GM23338 (cell line): ENCODE results near the gene ANTKMT. TPM values are rescaled to one million over a fixed set of nuclear protein-coding genes. Genes with fewer than 3 reads are reported as not detected.

Experiments used
- ATAC-seq: fragments of 200-7000 bp; cut with Tn5 transposase; 3 replicates; pipeline ENCODE4 v1.9.1; 2020
- DNase-seq: peaks from one replicate; pipeline ENCODE4 v3.0.0-alpha.2; 2015; ENCODE audit warnings: low spot score
- H2AFZ ChIP-seq: fragments of 200-600 bp; sonication (generic); 2 replicates; pipeline ENCODE4 v1.8.0; 2016; ENCODE audit warnings: antibody characterized with exemption, mild to moderate bottlenecking, moderate library complexity
- H3F3A ChIP-seq: fragments of 200-600 bp; sonication (generic); replicated peaks from 2 replicates; pipeline ENCODE4 v1.8.0; 2017; ENCODE audit warnings: antibody characterized with exemption, mixed run types, low read depth
- H3K27ac ChIP-seq: fragments of 200-600 bp; sonication (generic); 2 replicates; pipeline ENCODE4 v1.6.1; 2016; ENCODE audit warnings: low read depth
- H3K27me3 ChIP-seq: fragments of 200-600 bp; sonication (generic); 2 replicates; pipeline ENCODE4 v1.8.0; 2016; ENCODE audit warnings: mild to moderate bottlenecking, mixed run types, moderate library complexity; ENCODE audit not compliant: insufficient read depth
- H3K36me3 ChIP-seq: fragments of 200-600 bp; sonication (generic); 2 replicates; pipeline ENCODE4 v1.8.0; 2016; ENCODE audit warnings: mild to moderate bottlenecking; ENCODE audit not compliant: insufficient read depth
- H3K4me1 ChIP-seq: fragments of 200-600 bp; sonication (generic); 2 replicates; pipeline ENCODE4 v1.8.0; 2016; ENCODE audit warnings: mild to moderate bottlenecking, moderate library complexity; ENCODE audit not compliant: insufficient read depth
- H3K4me2 ChIP-seq: fragments of 200-600 bp; sonication (generic); 2 replicates; pipeline ENCODE4 v1.7.1; 2017; ENCODE audit warnings: mixed run types
- H3K4me3 ChIP-seq: fragments of 200-600 bp; sonication (generic); 2 replicates; pipeline ENCODE4 v1.6.1; 2016; ENCODE audit warnings: mixed run types
- H3K79me2 ChIP-seq: fragments of 200-600 bp; sonication (generic); replicated peaks from 2 replicates; pipeline ENCODE4 v1.8.0; 2017; ENCODE audit warnings: mild to moderate bottlenecking; ENCODE audit not compliant: insufficient read depth
- H3K9me2 ChIP-seq: fragments of 200-600 bp; sonication (generic); 2 replicates; pipeline ENCODE4 v1.8.0; 2017; ENCODE audit not compliant: insufficient read depth
- H4K20me1 ChIP-seq: fragments of 200-600 bp; sonication (generic); replicated peaks from 2 replicates; pipeline ENCODE4 v1.8.0; 2017; ENCODE audit warnings: mild to moderate bottlenecking; ENCODE audit not compliant: insufficient read depth
- H3K27ac Mint-ChIP-seq: 2 replicates; pipeline ENCODE4 v1.8.0; 2020; ENCODE audit warnings: inconsistent platforms, mild to moderate bottlenecking, moderate library complexity, mixed read lengths
- H3K27me3 Mint-ChIP-seq: 3 replicates; pipeline ENCODE4 v1.8.0; 2022; ENCODE audit warnings: low read depth, mild to moderate bottlenecking, moderate library complexity, mixed read lengths, inconsistent platforms; ENCODE audit not compliant: insufficient read depth, poor library complexity
- H3K36me3 Mint-ChIP-seq: 3 replicates; pipeline ENCODE4 v1.8.0; 2021; ENCODE audit warnings: low read depth, mild to moderate bottlenecking, inconsistent platforms, moderate library complexity, mixed read lengths
- H3K4me1 Mint-ChIP-seq: 3 replicates; pipeline ENCODE4 v1.8.0; 2020; ENCODE audit warnings: mild to moderate bottlenecking, inconsistent platforms, mixed read lengths
- H3K4me3 Mint-ChIP-seq: 3 replicates; pipeline ENCODE4 v1.8.0; 2021; ENCODE audit warnings: moderate library complexity, mild to moderate bottlenecking, inconsistent platforms, mixed read lengths
- H3K9me3 Mint-ChIP-seq: 3 replicates; pipeline ENCODE4 v1.8.0; 2020; ENCODE audit warnings: moderate library complexity, mild to moderate bottlenecking, inconsistent platforms, mixed read lengths
- CREB1 ChIP-seq: fragments of 250-450 bp; sonication (Bioruptor Pico); IDR thresholded peaks from 2 replicates; pipeline ENCODE4 v1.5.0; 2020; ENCODE audit warnings: low read depth, mild to moderate bottlenecking, moderate library complexity
- EZH2 ChIP-seq: fragments of 200-600 bp; sonication (generic); IDR thresholded peaks from one replicate; pipeline ENCODE4 v1.8.0; 2017; ENCODE audit warnings: antibody characterized with exemption, mild to moderate bottlenecking, low read depth; ENCODE audit not compliant: unreplicated experiment
- EZH2phosphoT487 ChIP-seq: fragments of 200-600 bp; sonication (generic); IDR thresholded peaks from one replicate; pipeline ENCODE4 v1.8.1; 2018; ENCODE audit warnings: antibody characterized with exemption; ENCODE audit not compliant: unreplicated experiment
- POLR2AphosphoS5 ChIP-seq: IDR thresholded peaks from 2 replicates; pipeline ENCODE4 v1.6.1; 2016; ENCODE audit warnings: antibody characterized with exemption, low read depth
- STAT1 ChIP-seq: IDR thresholded peaks from one replicate; pipeline ENCODE4 v1.6.1; 2016; ENCODE audit warnings: antibody characterized with exemption; ENCODE audit not compliant: unreplicated experiment
- ZNF114 ChIP-seq: fragments of 250-450 bp; sonication (Bioruptor Pico); IDR thresholded peaks from 2 replicates; pipeline ENCODE4 v1.5.0; 2020; ENCODE audit warnings: mild to moderate bottlenecking, moderate library complexity
- ZNF331 ChIP-seq: fragments of 250-450 bp; sonication (Bioruptor Pico); IDR thresholded peaks from 2 replicates; pipeline ENCODE4 v1.5.0; 2020; ENCODE audit warnings: low read depth, mild to moderate bottlenecking, moderate library complexity
- ZNF462 ChIP-seq: fragments of 250-450 bp; sonication (Bioruptor Pico); IDR thresholded peaks from 2 replicates; pipeline ENCODE4 v1.5.0; 2020; ENCODE audit warnings: mild to moderate bottlenecking, moderate library complexity
- polyA plus RNA-seq: library from polyadenylated mRNA; unstranded; fragments of >200 nt; fragmentation: Nextera tagmentation; extraction: Ambion mirVana; gene quantifications from 2 replicates; pipeline ENCODE4 v1.2.1, GENCODE V29; 2016
- total RNA-seq: library from RNA; depleted of rRNA; stranded (reverse); fragments of >200 nt; shearing (Covaris generic); gene quantifications from 2 replicates; pipeline ENCODE4 v1.2.3, GENCODE V29; 2014
- TF ChIP-seq, protein P1 (sequence below), 2 experiments: fragments of 200-600 bp in 1 of 2; sonication (generic) in 1 of 2; conservative IDR thresholded peaks; 2 replicates each; pipeline versions ENCODE4 v1.5.1 to v1.6.1; 2016 to 2017; ENCODE audit warnings: antibody characterized with exemption in 2 of 2, low read depth in 2 of 2, mild to moderate bottlenecking in 2 of 2, moderate library complexity in 1 of 2
- TF ChIP-seq, protein P2 (sequence below): IDR thresholded peaks from one replicate; pipeline ENCODE4 v1.6.1; 2018; ENCODE audit warnings: antibody characterized with exemption; ENCODE audit not compliant: unreplicated experiment

The ANTKMT gene
- total and polyA plus RNA-seq, 2 experiments from 2014 or later: 23.8 to 37.2 TPM

DNA sequence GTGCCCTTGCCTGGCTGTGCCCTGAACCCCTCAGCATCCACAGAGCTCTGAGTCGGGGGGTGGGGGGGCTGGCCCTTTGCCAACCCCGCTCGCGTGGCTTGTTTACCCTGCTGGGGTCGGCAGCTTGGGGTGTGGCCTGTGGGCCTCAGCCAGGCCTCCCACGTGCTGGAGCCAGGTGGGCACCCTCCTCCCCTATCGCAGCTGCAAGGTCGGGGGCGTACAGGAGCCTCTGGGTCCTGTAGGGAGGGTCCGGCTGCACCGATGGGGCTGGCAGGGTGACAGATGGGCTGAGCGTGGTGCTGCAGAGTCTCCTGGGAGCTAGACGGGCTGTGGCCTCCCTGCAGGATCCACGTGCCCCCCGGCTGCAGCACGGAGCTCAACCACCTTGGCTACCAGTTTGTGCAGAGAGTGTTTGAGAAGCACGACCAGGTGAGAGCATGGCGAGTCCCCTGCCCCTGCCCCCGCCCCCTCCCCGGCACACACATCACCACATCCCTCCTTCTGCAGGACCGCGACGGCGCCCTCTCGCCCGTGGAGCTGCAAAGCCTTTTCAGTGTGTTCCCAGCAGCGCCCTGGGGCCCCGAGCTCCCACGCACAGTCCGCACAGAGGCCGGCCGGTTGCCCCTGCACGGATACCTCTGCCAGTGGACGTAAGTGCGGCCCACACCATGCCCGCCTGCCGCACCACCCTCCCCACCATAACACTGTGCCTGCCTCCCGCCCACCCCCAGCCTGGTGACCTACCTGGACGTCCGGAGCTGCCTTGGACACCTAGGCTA, 49.4 kb upstream of the ANTKMT start (continued):
- TF ChIP-seq ZNF462: no peak
- no peak for TF ChIP-seq CREB1 (CRISPR knock-in tag)
- no peak for TF ChIP-seq EZH2

- H3K27me3 ChIP-seq: no peaks in the 10 kb centered on the region
- peaks cover 21% of the 10 kb centered on the region; the same call in 1 of the 2 replicates for H3F3A ChIP-seq
- no peak overlapping the region for H3K4me2 ChIP-seq
- peaks cover 6% of the 10 kb centered on the region for H3K27me3 Mint-ChIP-seq
- peaks cover 12% of the 10 kb centered on the region; the same call in 2 of the 3 replicates for H3K4me1 Mint-ChIP-seq
- peaks cover 8% of the 10 kb centered on the region; the same call in 1 of the 2 replicates for H3K4me1 ChIP-seq
- peaks cover 11% of the 10 kb centered on the region; the same call in 1 of the 2 replicates for H3K36me3 ChIP-seq
- no peaks in the 10 kb centered on the region for H3K9me2 ChIP-seq
- H3K27ac ChIP-seq: no peak overlapping the region
- H4K20me1 ChIP-seq: peaks cover 3% of the 10 kb centered on the region
- peaks cover 21% of the 10 kb centered on the region for H3K36me3 Mint-ChIP-seq
- H3K79me2 ChIP-seq: peaks cover 16% of the 10 kb centered on the region
- no peak overlapping the region for H3K4me3 Mint-ChIP-seq
- H3K9me3 Mint-ChIP-seq: no peaks in the 10 kb centered on the region; the same call in 2 of the 3 replicates
- no peak overlapping the region for H2AFZ ChIP-seq
- DNase-seq (no peak), ATAC-seq (no peak)
- H3K27ac Mint-ChIP-seq: no peak overlapping the region
- H3K4me3 ChIP-seq: no peak overlapping the region
- TF ChIP-seq ZNF331 (CRISPR knock-in tag) (no peak), POLR2AphosphoS5 (no peak), CREB1 (CRISPR knock-in tag) (no peak), EZH2 (no peak), ZNF114 (CRISPR knock-in tag) (no peak), EZH2phosphoT487 (no peak), STAT1 (no peak)
- TF ChIP-seq, protein P1, sequence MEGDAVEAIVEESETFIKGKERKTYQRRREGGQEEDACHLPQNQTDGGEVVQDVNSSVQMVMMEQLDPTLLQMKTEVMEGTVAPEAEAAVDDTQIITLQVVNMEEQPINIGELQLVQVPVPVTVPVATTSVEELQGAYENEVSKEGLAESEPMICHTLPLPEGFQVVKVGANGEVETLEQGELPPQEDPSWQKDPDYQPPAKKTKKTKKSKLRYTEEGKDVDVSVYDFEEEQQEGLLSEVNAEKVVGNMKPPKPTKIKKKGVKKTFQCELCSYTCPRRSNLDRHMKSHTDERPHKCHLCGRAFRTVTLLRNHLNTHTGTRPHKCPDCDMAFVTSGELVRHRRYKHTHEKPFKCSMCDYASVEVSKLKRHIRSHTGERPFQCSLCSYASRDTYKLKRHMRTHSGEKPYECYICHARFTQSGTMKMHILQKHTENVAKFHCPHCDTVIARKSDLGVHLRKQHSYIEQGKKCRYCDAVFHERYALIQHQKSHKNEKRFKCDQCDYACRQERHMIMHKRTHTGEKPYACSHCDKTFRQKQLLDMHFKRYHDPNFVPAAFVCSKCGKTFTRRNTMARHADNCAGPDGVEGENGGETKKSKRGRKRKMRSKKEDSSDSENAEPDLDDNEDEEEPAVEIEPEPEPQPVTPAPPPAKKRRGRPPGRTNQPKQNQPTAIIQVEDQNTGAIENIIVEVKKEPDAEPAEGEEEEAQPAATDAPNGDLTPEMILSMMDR (conservative IDR thresholded peaks at IDR 0.05; ENCODE audit: low read depth in 2 of 2): no peak
- TF ChIP-seq, protein P2, sequence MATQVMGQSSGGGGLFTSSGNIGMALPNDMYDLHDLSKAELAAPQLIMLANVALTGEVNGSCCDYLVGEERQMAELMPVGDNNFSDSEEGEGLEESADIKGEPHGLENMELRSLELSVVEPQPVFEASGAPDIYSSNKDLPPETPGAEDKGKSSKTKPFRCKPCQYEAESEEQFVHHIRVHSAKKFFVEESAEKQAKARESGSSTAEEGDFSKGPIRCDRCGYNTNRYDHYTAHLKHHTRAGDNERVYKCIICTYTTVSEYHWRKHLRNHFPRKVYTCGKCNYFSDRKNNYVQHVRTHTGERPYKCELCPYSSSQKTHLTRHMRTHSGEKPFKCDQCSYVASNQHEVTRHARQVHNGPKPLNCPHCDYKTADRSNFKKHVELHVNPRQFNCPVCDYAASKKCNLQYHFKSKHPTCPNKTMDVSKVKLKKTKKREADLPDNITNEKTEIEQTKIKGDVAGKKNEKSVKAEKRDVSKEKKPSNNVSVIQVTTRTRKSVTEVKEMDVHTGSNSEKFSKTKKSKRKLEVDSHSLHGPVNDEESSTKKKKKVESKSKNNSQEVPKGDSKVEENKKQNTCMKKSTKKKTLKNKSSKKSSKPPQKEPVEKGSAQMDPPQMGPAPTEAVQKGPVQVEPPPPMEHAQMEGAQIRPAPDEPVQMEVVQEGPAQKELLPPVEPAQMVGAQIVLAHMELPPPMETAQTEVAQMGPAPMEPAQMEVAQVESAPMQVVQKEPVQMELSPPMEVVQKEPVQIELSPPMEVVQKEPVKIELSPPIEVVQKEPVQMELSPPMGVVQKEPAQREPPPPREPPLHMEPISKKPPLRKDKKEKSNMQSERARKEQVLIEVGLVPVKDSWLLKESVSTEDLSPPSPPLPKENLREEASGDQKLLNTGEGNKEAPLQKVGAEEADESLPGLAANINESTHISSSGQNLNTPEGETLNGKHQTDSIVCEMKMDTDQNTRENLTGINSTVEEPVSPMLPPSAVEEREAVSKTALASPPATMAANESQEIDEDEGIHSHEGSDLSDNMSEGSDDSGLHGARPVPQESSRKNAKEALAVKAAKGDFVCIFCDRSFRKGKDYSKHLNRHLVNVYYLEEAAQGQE: no peak
Observed at GRCh38 chr16:672371-672770, 48.6 kb upstream of the ANTKMT start.
